GM21529 (cell line): Measurements from ENCODE around the gene MAP3K20.
"Not testable (repeated sequence)": the region's sequence is repeated elsewhere in the genome, so short reads cannot be mapped to it uniquely, and the experiment has no call there.

Experiments used
- ATAC-seq: cut with Tn5 transposase; IDR thresholded peaks from one replicate; pipeline ENCODE4 v1.9.1; 2021; ENCODE audit not compliant: unreplicated experiment

MAP3K20 gene

DNA sequence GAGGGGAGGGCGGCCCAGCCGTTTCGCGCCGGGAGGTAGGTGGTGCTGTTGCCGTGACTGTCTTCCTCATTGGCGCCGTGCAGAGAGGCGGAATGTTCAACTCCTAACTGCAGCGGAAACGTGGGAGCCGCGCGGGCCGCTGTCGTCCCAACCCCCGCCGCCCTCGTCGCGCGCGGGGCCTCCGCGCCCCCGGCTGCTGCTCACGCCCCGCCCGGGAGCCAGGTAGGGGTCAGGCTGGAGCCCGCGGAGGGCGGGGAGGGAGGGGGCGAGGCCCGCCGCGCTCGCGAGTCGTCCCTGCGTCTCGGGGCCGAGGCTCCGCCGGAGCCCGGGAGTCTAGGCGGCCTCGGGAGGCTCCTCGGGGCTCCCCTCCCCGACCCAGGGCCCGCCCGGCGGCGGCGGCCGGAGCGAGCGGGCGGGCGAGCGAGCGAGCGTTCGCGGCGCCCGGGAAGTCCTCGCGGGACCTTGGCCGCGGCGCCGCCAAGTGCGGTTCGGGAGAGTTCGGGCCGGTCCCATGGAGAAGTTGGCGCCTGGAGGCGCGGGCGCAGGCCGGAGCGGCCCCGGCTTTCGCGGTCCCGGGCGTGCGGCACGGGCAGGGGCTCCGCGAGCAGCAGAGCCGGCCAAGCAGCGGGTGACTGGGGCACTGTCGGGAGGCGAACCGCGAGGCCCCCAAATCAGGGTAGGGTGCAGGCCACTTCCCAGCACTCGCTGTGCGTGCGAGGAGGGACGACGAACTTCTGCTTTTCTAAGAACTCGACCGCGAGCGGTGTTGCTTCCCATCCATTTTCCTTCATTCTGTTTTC, at the start of gene MAP3K20:
MAP3K20 (plus strand) TSS at position 66 of the 800 bp plus-strand sequence. CDS start 15,186 bp downstream, outside the sequence.
- ATAC-seq = peak; percentile 62

DNA sequence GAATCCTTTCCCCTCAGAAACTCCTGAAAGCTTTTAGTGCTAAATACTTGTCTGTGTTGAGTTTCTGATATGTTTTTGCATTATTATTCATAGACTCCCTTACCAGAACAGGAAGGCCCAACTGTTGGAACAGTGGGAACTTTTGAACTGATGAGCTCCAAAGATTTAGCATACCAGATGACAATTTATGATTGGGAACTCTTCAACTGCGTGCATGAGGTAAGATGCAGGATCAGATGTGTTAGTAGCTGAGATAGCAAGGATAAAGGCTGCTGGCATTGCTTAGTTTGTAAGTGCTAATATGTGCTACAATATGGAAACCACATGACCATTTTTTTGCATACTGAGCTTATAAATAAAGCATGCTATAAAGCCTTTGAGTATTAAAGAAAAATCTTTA, 49.2 kb upstream of the MAP3K20 start:
- ATAC-seq = no peak

DNA sequence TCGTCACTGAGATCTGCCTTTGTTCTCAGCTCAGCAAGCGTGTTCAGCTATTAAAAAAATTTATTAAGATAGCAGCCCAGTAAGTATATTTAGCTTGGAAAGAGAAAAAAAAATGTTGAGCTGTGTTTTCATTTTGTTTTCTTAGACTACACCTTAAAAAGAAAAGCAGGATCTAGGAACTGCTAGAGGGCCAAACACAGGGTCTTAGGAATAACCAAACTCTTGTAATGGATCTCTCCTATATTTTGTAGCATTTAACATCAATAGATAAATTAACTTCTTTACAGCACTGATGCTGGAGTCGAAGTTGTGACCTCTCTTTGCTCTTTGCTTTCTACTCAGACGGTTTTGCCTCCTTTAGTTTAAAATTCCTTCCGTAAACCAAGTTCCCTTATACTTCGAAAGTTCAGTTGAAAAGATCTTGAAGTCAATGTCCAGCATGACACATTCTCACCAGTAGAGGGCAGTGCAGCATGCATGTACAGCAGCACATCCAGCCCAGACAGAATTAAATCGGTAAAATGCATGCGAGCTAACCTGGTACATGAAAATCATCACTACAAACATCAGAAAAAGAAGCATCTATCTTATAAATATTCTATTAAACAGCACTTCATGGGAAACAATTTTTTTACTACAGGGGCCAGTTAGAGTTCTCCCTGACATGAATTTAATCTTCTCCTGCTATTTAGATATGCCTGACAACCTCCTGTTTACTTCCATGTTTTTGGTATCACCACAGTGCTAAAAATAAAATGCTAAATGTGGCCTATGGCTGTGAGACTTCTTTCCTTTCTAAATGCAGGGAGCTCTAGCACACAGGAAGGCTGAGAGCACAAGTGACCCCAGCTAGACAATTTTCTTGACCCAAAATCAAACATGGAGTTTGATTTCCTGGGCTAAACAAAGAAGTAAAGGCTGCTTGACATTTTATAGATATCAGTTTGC, 48.2 kb upstream of the MAP3K20 start:
- ATAC-seq = no peak

DNA sequence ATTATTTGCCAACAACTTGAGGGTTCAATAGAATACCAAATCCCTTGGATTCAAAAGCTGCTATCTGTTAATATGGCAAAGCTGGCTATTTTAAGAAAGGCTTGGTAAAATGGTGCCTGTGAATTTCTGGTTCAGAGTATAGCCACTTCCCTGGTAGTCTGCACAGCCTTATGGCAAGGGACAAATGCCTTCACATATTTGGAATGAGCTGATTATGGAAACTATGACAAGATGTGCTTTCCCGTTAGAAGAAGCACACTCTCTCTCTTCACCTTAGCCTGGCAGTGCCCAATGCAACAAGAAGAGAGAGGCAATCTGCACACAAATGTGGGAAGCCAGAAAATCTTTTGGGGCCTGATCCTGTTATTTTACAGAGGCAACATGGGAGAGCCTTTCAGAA, 47.5 kb upstream of the MAP3K20 start:
- ATAC-seq = no peak

DNA sequence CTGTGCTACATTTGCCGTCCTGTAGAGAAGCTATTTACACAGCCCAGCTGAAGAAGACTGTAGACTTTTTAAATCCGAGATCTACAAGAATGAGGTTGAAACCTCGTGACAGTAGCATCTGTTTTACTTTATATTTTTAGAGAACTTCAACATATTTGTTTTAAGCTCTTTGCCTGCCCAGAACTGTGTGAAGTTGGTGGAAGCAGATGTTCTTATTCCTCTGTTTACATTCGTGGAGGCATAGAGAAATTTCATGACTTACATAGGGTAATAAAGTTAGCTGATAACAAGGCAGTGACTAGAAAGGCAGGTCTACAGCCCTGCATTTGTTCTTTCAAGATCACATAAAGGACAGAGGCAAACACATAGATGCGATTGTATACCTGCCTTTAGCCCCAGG, 47.0 kb upstream of the MAP3K20 start:
- ATAC-seq = no peak

DNA sequence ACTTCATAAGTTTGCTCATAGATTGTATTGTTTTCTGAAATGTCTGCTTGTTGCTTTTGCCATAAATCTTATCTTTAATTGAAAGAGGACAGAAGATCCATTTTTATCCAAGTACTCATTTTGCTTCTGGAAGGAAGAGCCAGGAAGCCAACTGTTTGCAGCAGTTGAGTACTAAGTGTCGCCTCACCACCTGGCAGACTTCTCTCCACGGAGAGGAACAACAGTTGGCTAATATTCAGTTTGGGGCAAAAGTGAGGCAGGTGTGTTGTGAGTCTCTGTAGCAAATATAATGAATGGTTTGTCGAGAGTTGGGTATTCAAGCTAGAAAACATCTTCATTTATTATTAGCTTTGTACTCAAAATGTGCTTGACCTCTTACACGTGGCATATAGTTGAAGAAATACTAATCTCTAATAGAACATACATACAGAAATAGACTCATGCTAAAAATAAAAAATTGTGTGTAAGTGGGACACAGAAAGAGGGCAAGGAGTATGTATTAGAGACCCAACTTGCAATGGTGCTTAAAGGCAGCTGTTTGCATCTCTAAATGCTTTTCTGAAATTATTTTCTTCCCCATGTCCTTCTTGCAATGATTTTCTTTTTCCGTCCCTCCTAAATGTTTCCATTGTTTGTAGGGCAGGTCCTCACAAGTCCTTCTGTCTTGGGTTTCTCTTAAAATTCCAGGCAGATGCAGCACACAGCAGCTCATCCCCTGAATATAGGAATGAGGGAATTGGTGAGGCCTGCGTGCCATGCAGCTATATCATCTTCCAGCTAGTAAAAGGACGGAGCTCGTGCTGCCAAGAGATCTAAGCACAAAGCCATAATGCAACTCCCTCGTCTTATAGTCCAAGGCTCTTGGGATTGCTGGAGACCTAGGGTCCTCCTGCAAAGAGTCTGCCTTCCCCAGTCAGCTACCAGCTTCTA, 44.8 kb upstream of the MAP3K20 start:
- no peak for ATAC-seq

DNA sequence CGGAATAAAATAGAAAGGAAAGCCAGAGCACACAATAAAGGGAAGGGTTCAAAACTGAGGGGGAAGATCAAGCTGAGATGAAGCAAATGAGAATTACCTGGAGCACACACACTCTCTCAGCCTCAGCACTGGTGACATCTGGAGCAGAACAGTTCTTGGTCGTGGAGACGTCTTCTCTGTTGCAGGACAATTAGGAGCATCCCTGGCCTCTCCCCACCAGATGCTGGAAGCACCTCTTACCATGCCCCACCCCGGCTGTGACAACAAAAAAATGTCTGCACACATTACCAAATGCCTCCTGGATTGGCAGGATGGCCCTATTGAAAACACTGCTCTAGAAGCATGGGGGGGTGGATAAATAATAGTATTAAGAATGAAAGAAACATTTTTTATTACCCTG, 43.6 kb upstream of the MAP3K20 start:
- ATAC-seq = no peak

DNA sequence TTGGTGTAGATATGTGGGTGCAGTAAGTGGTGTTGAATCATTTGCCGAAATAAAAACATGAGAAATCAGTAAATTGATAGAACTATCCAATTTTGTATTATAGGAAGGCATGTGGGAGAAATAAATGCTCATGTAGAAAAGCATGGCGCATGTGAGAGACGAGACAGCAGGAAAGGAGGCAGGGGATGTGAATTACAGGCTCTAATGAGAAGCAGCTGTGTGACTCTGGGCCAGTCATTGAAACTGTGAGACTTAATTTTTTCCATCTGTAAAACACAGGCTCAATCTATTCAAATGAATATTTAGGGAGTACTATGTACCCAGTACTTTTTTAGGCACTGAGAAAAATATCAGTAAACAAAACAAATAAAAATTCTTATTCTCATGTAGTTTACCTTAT, 42.6 kb upstream of the MAP3K20 start:
- ATAC-seq = no peak

DNA sequence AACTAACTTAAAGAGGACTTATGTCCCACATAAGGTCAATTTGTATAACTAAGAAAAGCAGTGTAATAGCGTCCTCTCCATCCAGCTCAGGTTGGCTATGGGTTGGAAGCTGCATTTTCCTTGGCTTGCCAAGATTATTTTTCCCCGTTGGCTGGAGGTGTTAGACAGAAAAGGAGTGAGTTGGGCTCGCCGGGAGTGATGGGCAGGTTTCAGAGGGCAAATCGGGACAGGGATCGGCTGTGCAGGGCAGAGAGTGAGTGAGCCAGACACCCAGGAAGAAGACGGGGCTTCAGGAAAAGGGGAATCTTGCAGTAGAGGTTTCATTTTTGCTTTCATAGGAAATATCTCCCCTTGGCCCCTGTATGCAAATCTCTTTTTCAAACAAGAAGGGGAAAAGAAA, 41.5 kb upstream of the MAP3K20 start:
- ATAC-seq = no peak

DNA sequence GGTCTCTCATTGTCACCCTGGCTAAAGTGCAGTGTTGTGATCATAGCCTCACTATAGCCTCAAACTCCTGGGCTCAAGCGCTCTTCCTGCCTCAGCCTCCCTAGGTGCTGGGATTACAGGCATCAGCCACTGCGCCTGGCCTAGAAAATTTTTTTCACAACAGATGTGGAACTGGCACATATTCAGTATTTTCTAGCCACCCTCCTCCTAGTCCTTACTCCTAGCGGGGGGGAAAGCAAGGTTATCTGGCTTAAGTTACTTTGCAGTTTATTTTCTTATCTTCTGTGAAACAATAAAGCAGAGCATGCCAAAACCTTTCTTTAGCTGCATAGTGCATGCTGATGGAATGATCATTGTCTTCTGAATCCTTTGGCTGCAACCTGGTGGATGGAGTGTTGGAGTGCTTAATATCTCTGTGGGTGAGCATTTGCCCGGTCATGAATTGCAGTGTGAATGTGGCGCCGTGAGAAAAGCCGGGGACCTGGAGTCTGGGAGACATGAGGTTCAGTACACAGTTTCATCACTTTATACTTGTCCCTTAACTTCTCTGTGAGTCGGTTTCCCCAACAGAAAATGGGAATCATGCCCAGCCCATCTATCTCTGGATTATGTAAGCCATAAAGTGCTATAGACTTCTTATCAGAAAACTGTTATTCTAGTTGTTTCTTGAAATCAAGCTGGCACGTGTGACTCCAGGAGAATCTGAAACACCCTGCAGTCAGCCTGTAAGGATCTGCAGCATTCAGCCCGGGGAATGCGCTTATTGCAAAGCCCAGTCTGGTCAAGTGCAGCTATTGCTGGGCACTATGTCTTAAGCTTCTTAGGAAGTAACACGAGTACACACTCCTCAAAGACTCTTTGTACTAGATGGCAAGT, 38.2 kb upstream of the MAP3K20 start:
- no peak for ATAC-seq

DNA sequence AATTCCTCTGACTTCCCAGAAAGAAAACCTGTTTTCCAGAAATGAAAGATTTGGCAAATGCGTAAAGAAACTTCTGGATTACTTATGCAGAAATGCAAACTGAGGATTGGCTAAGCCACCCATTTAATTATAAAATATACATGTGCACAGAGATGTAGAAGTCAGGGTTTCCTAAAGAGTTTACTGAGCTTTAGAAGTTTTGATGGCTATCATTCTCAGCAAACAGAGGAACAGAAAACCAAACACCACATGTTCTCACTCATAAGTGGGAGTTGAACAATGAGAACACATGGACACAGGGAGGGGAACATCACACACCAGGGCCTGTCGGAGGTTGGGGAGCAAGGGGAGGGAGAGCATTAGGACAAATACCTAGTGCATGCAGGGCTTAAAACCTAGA, 37.4 kb upstream of the MAP3K20 start:
- not testable (repeated sequence) for ATAC-seq

DNA sequence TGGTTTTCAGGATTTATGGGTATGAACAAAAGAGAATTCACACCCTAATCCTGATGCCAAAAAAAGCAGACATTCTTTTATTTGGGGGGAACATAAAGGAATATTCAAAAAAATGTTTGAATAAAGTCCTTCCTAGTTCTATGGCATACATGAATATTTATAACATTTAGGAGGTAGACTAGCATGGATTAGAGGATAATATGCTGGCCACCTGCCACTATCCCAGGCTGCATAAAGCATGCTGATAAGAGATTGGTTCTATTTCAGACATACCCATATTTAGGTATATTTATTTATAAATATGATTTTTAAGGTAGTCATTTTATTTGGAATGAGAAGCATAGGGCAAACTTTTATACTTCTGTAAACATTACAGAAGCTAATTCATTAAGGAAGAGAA, 34.9 kb upstream of the MAP3K20 start:
- no peak for ATAC-seq

DNA sequence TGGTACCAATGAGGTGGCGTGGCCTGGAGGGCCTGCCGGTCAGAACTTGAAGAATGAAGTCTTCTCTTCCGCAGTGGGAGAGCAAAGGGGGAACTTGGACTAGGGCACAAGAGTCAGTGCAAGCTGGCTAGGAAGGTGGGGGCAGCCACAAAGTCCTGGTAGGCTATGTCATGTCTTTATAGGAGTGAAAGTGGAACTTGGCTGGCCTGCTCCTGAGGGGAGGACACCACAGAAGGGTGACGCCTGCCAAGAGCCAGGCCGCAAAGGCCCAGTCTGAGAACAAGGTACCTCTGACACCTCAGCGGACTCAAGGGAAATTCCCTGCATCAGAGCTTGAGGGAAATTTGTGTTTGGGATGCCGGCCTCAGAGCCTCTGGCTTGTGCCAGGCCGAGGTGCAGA, 32.2 kb upstream of the MAP3K20 start:
- no peak for ATAC-seq

DNA sequence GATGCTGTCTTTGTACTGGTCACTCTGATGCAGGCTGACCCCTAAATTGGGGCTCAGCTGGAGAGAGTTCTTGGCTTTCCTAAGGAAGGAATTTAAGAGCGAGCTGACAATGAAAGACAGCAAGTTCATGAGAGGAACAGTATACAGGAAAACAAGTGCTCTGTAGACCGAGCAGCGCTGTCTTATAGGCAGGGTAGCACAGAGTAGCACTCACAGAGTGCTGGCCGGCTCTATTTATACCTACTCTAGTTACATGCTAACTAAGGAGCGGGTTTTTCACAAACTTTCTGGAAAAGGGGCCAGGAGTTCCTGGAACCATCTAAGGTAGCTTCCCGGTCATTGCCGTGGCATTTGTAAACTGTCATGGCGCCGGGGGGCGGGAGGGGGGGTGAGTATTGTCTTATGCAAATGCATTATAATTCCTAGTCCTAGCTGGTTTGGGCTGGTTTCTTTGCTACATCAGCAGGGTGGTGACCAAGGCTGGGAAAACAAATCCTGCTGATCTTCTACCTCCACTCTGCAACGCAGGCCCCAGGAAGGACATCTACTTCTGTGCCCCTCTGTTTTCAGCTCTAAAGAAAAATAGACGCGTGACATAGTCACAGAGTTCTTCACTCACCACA, 31.6 kb upstream of the MAP3K20 start:
- no peak for ATAC-seq

DNA sequence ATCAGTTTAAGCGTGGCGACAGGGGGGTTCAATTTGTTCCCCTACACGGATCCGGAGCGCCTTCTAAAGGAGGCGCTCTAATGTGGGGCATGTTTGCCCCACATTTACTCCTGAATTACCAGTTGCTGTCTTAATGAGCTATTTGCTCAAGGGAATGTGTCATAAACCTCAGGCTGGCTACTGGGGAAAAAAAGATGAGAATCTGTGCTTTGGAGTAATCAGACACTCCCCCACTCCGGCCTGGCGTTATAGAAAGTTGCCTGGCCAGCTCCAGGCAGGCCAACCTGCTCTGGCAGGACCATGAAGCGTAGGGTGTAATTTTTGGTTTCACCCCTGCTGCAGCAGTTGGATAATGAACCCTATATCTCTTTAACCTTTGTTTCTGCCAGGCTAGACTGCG, 31.0 kb upstream of the MAP3K20 start:
- no peak for ATAC-seq

DNA sequence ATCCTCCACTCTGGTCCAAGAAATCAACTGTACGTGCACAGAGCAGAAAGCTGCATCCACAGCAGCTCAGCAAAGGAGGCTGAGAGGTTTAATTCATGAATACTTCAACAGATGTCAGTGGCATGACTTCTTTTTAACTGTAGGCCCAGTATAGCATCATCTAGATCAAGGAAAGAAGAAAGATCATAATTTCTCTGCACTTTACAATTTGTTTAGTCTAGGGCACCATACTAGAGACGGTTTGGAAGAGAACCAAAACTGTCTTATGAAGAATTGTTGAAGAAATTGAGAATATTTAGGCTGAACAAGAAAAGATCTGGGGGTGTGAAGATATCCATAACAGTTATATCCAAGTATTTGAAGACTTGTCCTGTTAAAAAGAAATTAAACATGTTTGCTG, 30.5 kb upstream of the MAP3K20 start:
- no peak for ATAC-seq

DNA sequence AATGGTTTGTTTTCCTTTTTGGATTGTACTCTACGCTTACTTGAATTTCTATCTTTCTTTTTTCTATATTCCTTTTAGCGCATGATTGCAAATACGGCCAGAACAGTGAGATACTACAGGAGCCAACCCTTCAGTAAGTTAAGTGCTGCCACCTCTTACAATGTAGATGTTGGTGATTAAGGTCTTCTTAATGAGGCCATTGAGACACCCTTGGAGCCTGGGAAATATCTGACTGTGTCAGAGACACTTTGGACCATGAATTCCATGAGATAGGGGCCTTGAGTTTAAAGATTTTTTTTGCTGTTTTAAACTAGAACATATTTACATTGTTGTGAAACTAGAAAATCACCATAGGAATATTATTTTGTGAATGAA, 27.1 kb upstream of the MAP3K20 start:
- ATAC-seq = no peak

DNA sequence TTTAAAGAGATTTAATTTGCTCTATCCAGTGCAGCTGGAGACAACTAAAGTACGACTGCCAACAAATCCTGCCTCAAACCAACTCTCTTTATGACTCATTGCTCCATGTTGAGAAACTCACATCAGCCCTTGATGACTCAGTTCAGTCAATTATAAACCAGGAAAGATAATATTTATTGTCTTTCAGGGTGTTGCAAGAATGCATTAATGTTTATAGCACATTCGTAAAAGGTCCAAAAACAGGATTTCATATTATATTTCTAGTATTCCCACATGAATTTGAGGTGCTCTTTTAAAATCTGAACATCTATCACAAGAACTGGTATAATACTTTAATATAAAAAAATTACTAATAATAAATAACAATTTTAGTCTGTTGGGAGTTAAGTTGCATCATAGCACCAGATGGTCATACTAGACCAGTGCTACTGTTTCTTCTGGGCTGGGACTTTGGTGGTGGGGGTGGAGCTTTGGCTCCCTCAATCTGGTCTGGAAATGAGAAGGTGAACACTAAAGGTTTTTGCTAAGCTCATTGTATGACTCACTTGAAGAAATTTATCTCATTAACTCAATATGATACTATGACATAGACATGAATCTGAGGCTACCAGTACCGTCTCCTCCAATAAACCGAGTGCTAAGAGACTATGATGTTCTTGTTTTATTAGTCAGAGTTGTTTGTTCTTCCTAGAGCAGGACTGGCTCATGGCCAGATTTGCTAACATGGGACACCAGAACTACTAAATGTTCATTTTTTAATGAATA, 26.6 kb upstream of the MAP3K20 start:
- peak; percentile 88 for ATAC-seq

DNA sequence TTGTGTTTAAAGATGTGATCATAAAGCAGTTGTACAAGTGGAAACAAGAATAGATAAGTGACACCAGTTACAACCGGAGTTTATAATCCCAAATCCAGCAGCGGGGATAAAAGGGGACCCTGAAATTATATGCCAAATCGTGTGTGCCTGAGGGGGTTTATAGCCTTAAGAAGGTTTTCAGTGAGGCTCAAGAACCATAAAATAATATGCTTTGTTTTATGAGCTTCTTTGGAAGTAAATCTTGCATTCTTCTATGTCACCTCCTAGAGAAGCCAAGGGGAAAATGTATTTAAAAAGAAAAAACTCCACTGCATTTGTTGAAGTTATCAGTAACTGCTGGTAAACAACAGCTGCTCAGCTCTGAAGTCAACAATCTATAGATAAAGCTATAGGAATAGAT, 25.8 kb upstream of the MAP3K20 start:
- no peak for ATAC-seq
